ENCODE measurements around the gene STPG2. TPM values are rescaled to one million over a fixed set of nuclear protein-coding genes. Genes with fewer than 3 reads are reported as not detected.
A peak's percentile ranks its signal among the peaks of the same experiment; 100 is the strongest.

The STPG2 gene
- total RNA-seq, result under 1 TPM in 1 of 4 donors, not detected in 3; 0.31 TPM

GRCh38 chr4:98143001-98143899 lies at the start of gene STPG2:
STPG2 (minus strand) TSS chr4:98143476.
- peak; percentile 47 for DNase-seq
- Histone ChIP-seq H3K27me3 (no peaks in the 10 kb centered on the region), H3K27ac (peak within 1 kb of the TSS; percentile 88 to 93 (median 90)), H3K4me1 (peaks cover 0 to 13% (median 4%) of the 10 kb centered on the region in 3 donors), H3K36me3 (no peaks in the 10 kb centered on the region), H3K4me3 (peak within 1 kb of the TSS; percentile 59 to 77 (median 62)), H3K9me3 (no peaks in the 10 kb centered on the region)
- WGBS, 2 donors, result 7 to 12% methylated on average over 19 to 32 of the region's 44 CpGs
- TF ChIP-seq, protein P1, sequence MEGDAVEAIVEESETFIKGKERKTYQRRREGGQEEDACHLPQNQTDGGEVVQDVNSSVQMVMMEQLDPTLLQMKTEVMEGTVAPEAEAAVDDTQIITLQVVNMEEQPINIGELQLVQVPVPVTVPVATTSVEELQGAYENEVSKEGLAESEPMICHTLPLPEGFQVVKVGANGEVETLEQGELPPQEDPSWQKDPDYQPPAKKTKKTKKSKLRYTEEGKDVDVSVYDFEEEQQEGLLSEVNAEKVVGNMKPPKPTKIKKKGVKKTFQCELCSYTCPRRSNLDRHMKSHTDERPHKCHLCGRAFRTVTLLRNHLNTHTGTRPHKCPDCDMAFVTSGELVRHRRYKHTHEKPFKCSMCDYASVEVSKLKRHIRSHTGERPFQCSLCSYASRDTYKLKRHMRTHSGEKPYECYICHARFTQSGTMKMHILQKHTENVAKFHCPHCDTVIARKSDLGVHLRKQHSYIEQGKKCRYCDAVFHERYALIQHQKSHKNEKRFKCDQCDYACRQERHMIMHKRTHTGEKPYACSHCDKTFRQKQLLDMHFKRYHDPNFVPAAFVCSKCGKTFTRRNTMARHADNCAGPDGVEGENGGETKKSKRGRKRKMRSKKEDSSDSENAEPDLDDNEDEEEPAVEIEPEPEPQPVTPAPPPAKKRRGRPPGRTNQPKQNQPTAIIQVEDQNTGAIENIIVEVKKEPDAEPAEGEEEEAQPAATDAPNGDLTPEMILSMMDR (IDR thresholded peaks at IDR 0.05), result peak; percentile 11 to 67 (median 44)
- TF ChIP-seq POLR2A (IDR thresholded peaks at IDR 0.05), result peak in 2 of 4 donors; percentile 21 to 69
- intact Hi-C loops (cut with DNase I), result no loop called here

DNA sequence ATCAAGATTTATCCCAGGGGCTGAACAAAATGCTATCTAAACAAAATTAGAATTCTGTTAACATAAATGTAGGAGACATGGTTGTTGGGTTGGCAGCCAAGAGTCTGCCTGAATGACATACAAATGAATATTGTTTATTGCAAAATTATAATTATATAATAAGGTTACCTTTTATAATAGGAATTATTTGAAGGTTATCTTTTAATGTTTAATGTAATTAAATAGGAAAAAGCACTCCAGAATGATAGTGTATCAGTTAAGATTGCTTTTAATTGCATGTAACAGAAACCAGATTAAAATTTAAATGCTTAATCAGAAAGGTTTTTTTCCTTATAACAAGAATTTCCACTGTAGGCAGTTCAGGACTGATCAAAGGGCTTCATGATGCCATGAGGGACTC lies 42.0 kb upstream of the STPG2 start:
- Histone ChIP-seq H3K9me3 (no peaks in the 10 kb centered on the region), H3K4me3 (no peak overlapping the region), H3K4me1 (no peaks in the 10 kb centered on the region), H3K36me3 (no peaks in the 10 kb centered on the region), H3K27ac (no peak overlapping the region), H3K27me3 (no peaks in the 10 kb centered on the region)
- DNase-seq, result no peak
- intact Hi-C loops (cut with DNase I), result no loop called here
- TF ChIP-seq, protein P1 (IDR thresholded peaks at IDR 0.05), result no peak
- TF ChIP-seq POLR2A (IDR thresholded peaks at IDR 0.05), result no peak

DNA sequence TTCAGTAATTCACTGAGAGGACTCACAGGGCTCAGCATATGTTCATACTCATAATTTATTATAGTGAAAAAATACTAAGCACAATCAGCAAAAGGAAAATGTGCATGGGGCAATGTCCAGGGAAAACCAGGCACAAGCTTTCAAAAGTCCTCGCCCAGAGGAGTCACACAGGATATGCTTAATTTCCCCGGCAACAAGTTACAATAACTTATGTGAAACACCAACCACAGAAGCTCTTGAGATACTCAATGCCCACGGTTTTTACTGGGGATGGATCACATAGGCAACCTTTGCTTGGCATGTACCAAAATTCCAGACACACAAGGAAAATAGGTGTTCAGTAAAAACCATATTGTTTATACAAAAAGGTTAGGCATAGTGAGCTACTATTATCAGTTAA lies 38.5 kb upstream of the STPG2 start:
- no peak for DNase-seq
- H3K4me3 ChIP-seq, result no peak overlapping the region
- WGBS, 2 donors, result 48 to 63% methylated on average over 3 of the region's 3 CpGs
- no peaks in the 10 kb centered on the region for H3K9me3 ChIP-seq
- TF ChIP-seq, protein P1 (IDR thresholded peaks at IDR 0.05), result no peak
- no peak for TF ChIP-seq POLR2A (IDR thresholded peaks at IDR 0.05)
- H3K27me3 ChIP-seq, result no peaks in the 10 kb centered on the region
- no peak overlapping the region for H3K27ac ChIP-seq
- H3K4me1 ChIP-seq, result no peaks in the 10 kb centered on the region
- intact Hi-C loops (cut with DNase I), result no loop called here
- no peaks in the 10 kb centered on the region for H3K36me3 ChIP-seq

GRCh38 chr4:98179951-98180350 lies 36.7 kb upstream of the STPG2 start:
- Histone ChIP-seq H3K36me3 (no peaks in the 10 kb centered on the region), H3K9me3 (no peaks in the 10 kb centered on the region), H3K4me3 (no peak overlapping the region), H3K27ac (no peak overlapping the region), H3K27me3 (no peaks in the 10 kb centered on the region), H3K4me1 (no peaks in the 10 kb centered on the region)
- intact Hi-C loops (cut with DNase I), result no loop called here
- DNase-seq, result no peak
- TF ChIP-seq POLR2A (IDR thresholded peaks at IDR 0.05), result no peak
- TF ChIP-seq, protein P1 (IDR thresholded peaks at IDR 0.05), result no peak

GRCh38 chr4:98176531-98176930 lies 33.3 kb upstream of the STPG2 start:
- H3K27me3 ChIP-seq, result no peaks in the 10 kb centered on the region

More at GRCh38 chr4:98176531-98176930, 33.3 kb upstream of the STPG2 start:
- intact Hi-C loops (cut with DNase I), result no loop called here
- no peak for TF ChIP-seq POLR2A (IDR thresholded peaks at IDR 0.05)
- TF ChIP-seq, protein P1 (IDR thresholded peaks at IDR 0.05), result no peak
- Histone ChIP-seq H3K4me1 (no peaks in the 10 kb centered on the region), H3K9me3 (no peaks in the 10 kb centered on the region), H3K4me3 (no peak overlapping the region), H3K27ac (no peak overlapping the region), H3K36me3 (no peaks in the 10 kb centered on the region)
- no peak for DNase-seq
- 66 to 75% methylated on average over 2 of the region's 2 CpGs for WGBS, 2 donors
